Transverse colon (tissue), 4 donors: ENCODE results near the gene GOLGA8S.
"Not testable (repeated sequence)": the region's sequence is repeated elsewhere in the genome, so short reads cannot be mapped to it uniquely, and the experiment has no call there.

Source experiments
- CTCF ChIP-seq, 5 experiments: fragments of 200-600 bp in 3 of 5; fragments of 450-650 bp in 2 of 5; sonication (generic) in 3 of 5; IDR thresholded peaks; 1 replicate in 2 of 5; 2 replicates in 3 of 5; pipeline ENCODE4 v1.5.1; 2016 to 2017; ENCODE audit warnings: antibody characterized with exemption in 5 of 5, inconsistent platforms in 3 of 5, mild to moderate bottlenecking in 2 of 5, moderate library complexity in 1 of 5
- EP300 ChIP-seq: sonication (generic); formaldehyde crosslinking; IDR thresholded peaks from one replicate; pipeline ENCODE4 v1.6.1; 2017; ENCODE audit warnings: antibody characterized with exemption, low read depth
- POLR2A ChIP-seq: fragments of 450-650 bp; IDR thresholded peaks from one replicate; pipeline ENCODE4 v1.6.1; 2016; ENCODE audit warnings: antibody characterized with exemption, mild to moderate bottlenecking, moderate library complexity
- POLR2AphosphoS5 ChIP-seq, 3 donors: sonication (generic); formaldehyde crosslinking; IDR thresholded peaks; one replicate each; pipeline ENCODE4 v1.6.1; 2016; ENCODE audit warnings: antibody characterized with exemption in 3 of 3

DNA sequence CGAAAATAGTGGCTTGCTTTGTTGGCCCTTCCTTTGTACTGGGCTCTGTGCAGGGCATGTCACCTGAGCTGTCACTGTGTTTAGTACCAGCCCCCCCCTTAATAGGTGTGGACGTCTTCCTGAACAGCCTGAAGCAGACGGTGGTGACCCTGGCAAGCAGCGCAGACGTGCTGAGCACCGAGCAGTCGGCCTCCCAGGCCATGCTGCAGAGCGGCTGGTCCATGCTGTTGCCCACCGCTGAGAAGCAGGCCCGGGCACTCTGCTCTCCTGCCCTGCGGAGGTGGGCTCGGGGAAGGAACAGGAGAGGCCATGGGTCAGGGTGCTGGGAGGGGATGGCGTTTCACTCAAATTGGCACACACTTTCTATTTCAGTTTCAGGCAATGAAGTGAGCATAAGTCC is 43.3 kb upstream of the GOLGA8S start:
- not testable (repeated sequence) for TF ChIP-seq CTCF (IDR thresholded peaks at IDR 0.05); POLR2A; POLR2AphosphoS5 (IDR thresholded peaks at IDR 0.05); EP300
